Stimulated activated effector memory CD8-positive, alpha-beta T cell treated with anti-CD3 and anti-CD28 coated beads, Interleukin-12 subunit alpha, Interleukin-12 subunit beta, amount 100 ng/mL, for 72 hours (primary cell): ENCODE data around the gene REEP3.
"Not testable (repeated sequence)": the region's sequence is repeated elsewhere in the genome, so short reads cannot be mapped to it uniquely, and the experiment has no call there.

ENCODE experiments used
- ATAC-seq: fragments of 150-1000 bp; cut with Tn5 transposase; 2 replicates; pipeline ENCODE4 v1.10.0; 2021
- DNase-seq, 2 donors: peaks; one replicate each; pipeline ENCODE4 v3.0.0; 2021 to 2022; ENCODE audit warnings: low spot score in 2 of 2
- H3K27ac Mint-ChIP-seq: one replicate; pipeline ENCODE4 v1.8.0; 2022; ENCODE audit warnings: mild to moderate bottlenecking, mixed read lengths
- H3K36me3 Mint-ChIP-seq: one replicate; pipeline ENCODE4 v1.8.0; 2022; ENCODE audit warnings: mild to moderate bottlenecking, mixed read lengths
- H3K4me1 Mint-ChIP-seq: one replicate; pipeline ENCODE4 v1.8.0; 2022; ENCODE audit warnings: mixed read lengths
- H3K4me3 Mint-ChIP-seq: one replicate; pipeline ENCODE4 v1.8.0; 2022; ENCODE audit warnings: mild to moderate bottlenecking, mixed read lengths
- H3K9me3 Mint-ChIP-seq: one replicate; pipeline ENCODE4 v1.8.0; 2022; ENCODE audit warnings: mixed read lengths

The REEP3 gene

GRCh38 chr10:63634488-63635065, 113.4 kb downstream of the REEP3 start:
- H3K27ac Mint-ChIP-seq: no peak overlapping the region
- H3K4me3 Mint-ChIP-seq: no peak overlapping the region
- H3K9me3 Mint-ChIP-seq: no peaks in the 10 kb centered on the region
- H3K36me3 Mint-ChIP-seq: peaks cover 2% of the 10 kb centered on the region
- H3K4me1 Mint-ChIP-seq: peaks cover 6% of the 10 kb centered on the region
- no peak for DNase-seq
- no peak for ATAC-seq

- DNase-seq (no peak), ATAC-seq (no peak)
- Mint-ChIP-seq H3K4me3 (no peak overlapping the region), H3K36me3 (no peaks in the 10 kb centered on the region), H3K9me3 (no peaks in the 10 kb centered on the region), H3K4me1 (no peaks in the 10 kb centered on the region), H3K27ac (no peak overlapping the region)
Measured at GRCh38 chr10:63636812-63637211, 115.6 kb downstream of the REEP3 start.

- no peaks in the 10 kb centered on the region for H3K4me1 Mint-ChIP-seq
- H3K9me3 Mint-ChIP-seq: no peaks in the 10 kb centered on the region
- no peak overlapping the region for H3K27ac Mint-ChIP-seq
- no peak overlapping the region for H3K4me3 Mint-ChIP-seq
- no peak for DNase-seq
- no peaks in the 10 kb centered on the region for H3K36me3 Mint-ChIP-seq
- no peak for ATAC-seq
Measured at GRCh38 chr10:63637901-63638327, 116.7 kb downstream of the REEP3 start.

- no peak overlapping the region for H3K27ac Mint-ChIP-seq
- no peak for DNase-seq
- H3K36me3 Mint-ChIP-seq: no peaks in the 10 kb centered on the region
- no peak overlapping the region for H3K4me3 Mint-ChIP-seq
- no peaks in the 10 kb centered on the region for H3K9me3 Mint-ChIP-seq
- H3K4me1 Mint-ChIP-seq: no peaks in the 10 kb centered on the region
- no peak for ATAC-seq
Measured at GRCh38 chr10:63641366-63641765, 120.2 kb downstream of the REEP3 start.

- no peaks in the 10 kb centered on the region for H3K4me1 Mint-ChIP-seq
- no peaks in the 10 kb centered on the region for H3K9me3 Mint-ChIP-seq
- ATAC-seq: no peak
- no peak for DNase-seq
- no peaks in the 10 kb centered on the region for H3K36me3 Mint-ChIP-seq
- H3K27ac Mint-ChIP-seq: no peak overlapping the region
- no peak overlapping the region for H3K4me3 Mint-ChIP-seq
Measured at GRCh38 chr10:63641799-63642198, 120.6 kb downstream of the REEP3 start.

GRCh38 chr10:63642808-63643207, 121.6 kb downstream of the REEP3 start:
- Mint-ChIP-seq H3K4me3 (no peak overlapping the region), H3K36me3 (no peaks in the 10 kb centered on the region), H3K9me3 (no peaks in the 10 kb centered on the region), H3K4me1 (no peaks in the 10 kb centered on the region), H3K27ac (no peak overlapping the region)
- DNase-seq: no peak
- ATAC-seq: no peak

GRCh38 chr10:63644418-63645142, 123.4 kb downstream of the REEP3 start:
- Mint-ChIP-seq H3K4me3 (no peak overlapping the region), H3K9me3 (no peaks in the 10 kb centered on the region), H3K4me1 (no peaks in the 10 kb centered on the region), H3K27ac (no peak overlapping the region), H3K36me3 (no peaks in the 10 kb centered on the region)
- DNase-seq (no peak), ATAC-seq (peak; percentile 45)

- no peak overlapping the region for H3K27ac Mint-ChIP-seq
- DNase-seq: no peak
- no peaks in the 10 kb centered on the region for H3K4me1 Mint-ChIP-seq
- H3K4me3 Mint-ChIP-seq: no peak overlapping the region
- H3K36me3 Mint-ChIP-seq: no peaks in the 10 kb centered on the region
- ATAC-seq: peak; percentile 40
- no peaks in the 10 kb centered on the region for H3K9me3 Mint-ChIP-seq
Measured at GRCh38 chr10:63645195-63645594, 124.0 kb downstream of the REEP3 start.

GRCh38 chr10:63646491-63646890, 125.3 kb downstream of the REEP3 start:
- H3K9me3 Mint-ChIP-seq: no peaks in the 10 kb centered on the region
- ATAC-seq: no peak
- no peaks in the 10 kb centered on the region for H3K4me1 Mint-ChIP-seq
- no peak overlapping the region for H3K27ac Mint-ChIP-seq
- no peak for DNase-seq
- no peak overlapping the region for H3K4me3 Mint-ChIP-seq
- H3K36me3 Mint-ChIP-seq: no peaks in the 10 kb centered on the region

- no peaks in the 10 kb centered on the region for H3K36me3 Mint-ChIP-seq
Measured at GRCh38 chr10:63651864-63652263, 130.7 kb downstream of the REEP3 start.

GRCh38 chr10:63653747-63654146, 132.5 kb downstream of the REEP3 start:
- no peaks in the 10 kb centered on the region for H3K9me3 Mint-ChIP-seq
- H3K36me3 Mint-ChIP-seq: no peaks in the 10 kb centered on the region
- no peak overlapping the region for H3K4me3 Mint-ChIP-seq
- DNase-seq: no peak
- H3K27ac Mint-ChIP-seq: no peak overlapping the region
- ATAC-seq: no peak
- H3K4me1 Mint-ChIP-seq: no peaks in the 10 kb centered on the region

More at GRCh38 chr10:63651864-63652263, 130.7 kb downstream of the REEP3 start:
- Mint-ChIP-seq H3K27ac (no peak overlapping the region), H3K4me1 (no peaks in the 10 kb centered on the region), H3K4me3 (no peak overlapping the region), H3K9me3 (no peaks in the 10 kb centered on the region)
- ATAC-seq (no peak), DNase-seq (peak in 1 of 2 donors; percentile 13)

- no peak overlapping the region for H3K4me3 Mint-ChIP-seq
- H3K4me1 Mint-ChIP-seq: no peaks in the 10 kb centered on the region
- H3K27ac Mint-ChIP-seq: no peak overlapping the region
- DNase-seq (peak in 1 of 2 donors; percentile 46), ATAC-seq (no peak)
- no peaks in the 10 kb centered on the region for H3K9me3 Mint-ChIP-seq
- no peaks in the 10 kb centered on the region for H3K36me3 Mint-ChIP-seq
Measured at GRCh38 chr10:63657761-63658160, 136.6 kb downstream of the REEP3 start.

- not testable (repeated sequence) for H3K36me3 Mint-ChIP-seq
Measured at GRCh38 chr10:63660941-63661340, 139.7 kb downstream of the REEP3 start.

GRCh38 chr10:63661347-63661746, 140.1 kb downstream of the REEP3 start:
- Mint-ChIP-seq H3K27ac (no peak overlapping the region), H3K9me3 (no peaks in the 10 kb centered on the region), H3K36me3 (no peaks in the 10 kb centered on the region), H3K4me3 (no peak overlapping the region), H3K4me1 (no peaks in the 10 kb centered on the region)
- ATAC-seq (no peak), DNase-seq (no peak)

More at GRCh38 chr10:63660941-63661340, 139.7 kb downstream of the REEP3 start:
- not testable (repeated sequence) for ATAC-seq, DNase-seq, H3K4me3 Mint-ChIP-seq, H3K27ac Mint-ChIP-seq, H3K4me1 Mint-ChIP-seq, H3K9me3 Mint-ChIP-seq

GRCh38 chr10:63664341-63664885, 143.2 kb downstream of the REEP3 start:
- H3K9me3 Mint-ChIP-seq: no peaks in the 10 kb centered on the region
- ATAC-seq (no peak), DNase-seq (no peak)
- no peaks in the 10 kb centered on the region for H3K36me3 Mint-ChIP-seq
- no peak overlapping the region for H3K27ac Mint-ChIP-seq
- H3K4me1 Mint-ChIP-seq: no peaks in the 10 kb centered on the region
- no peak overlapping the region for H3K4me3 Mint-ChIP-seq

- not testable (repeated sequence) for DNase-seq, ATAC-seq, H3K4me3 Mint-ChIP-seq, H3K9me3 Mint-ChIP-seq, H3K36me3 Mint-ChIP-seq, H3K27ac Mint-ChIP-seq, H3K4me1 Mint-ChIP-seq
Measured at GRCh38 chr10:63665006-63665580, 143.9 kb downstream of the REEP3 start.
